Measurements from ENCODE around the gene ADGRA1.

DNA sequence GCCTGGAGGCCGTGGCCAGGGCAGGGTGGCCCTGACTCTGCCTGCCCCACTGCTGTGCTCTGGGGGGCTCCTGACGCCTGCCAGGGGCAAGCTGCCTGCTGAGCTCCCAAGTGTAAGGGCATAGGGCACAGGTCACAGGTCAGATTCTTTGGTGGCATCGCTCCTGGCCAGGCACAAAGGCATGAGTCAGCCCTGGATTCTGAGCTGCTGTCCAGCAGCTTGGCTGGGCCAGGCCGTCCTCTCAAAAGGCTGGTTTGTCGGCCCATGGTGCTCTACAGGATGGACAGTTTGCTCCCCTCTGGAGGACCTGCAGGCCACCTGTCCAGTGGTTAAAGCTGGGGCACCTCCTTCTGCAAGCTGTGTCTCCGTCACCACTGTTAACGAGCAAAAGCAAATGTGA lies 2.9 kb downstream of the ADGRA1 start:
- TF ChIP-seq, protein P1, sequence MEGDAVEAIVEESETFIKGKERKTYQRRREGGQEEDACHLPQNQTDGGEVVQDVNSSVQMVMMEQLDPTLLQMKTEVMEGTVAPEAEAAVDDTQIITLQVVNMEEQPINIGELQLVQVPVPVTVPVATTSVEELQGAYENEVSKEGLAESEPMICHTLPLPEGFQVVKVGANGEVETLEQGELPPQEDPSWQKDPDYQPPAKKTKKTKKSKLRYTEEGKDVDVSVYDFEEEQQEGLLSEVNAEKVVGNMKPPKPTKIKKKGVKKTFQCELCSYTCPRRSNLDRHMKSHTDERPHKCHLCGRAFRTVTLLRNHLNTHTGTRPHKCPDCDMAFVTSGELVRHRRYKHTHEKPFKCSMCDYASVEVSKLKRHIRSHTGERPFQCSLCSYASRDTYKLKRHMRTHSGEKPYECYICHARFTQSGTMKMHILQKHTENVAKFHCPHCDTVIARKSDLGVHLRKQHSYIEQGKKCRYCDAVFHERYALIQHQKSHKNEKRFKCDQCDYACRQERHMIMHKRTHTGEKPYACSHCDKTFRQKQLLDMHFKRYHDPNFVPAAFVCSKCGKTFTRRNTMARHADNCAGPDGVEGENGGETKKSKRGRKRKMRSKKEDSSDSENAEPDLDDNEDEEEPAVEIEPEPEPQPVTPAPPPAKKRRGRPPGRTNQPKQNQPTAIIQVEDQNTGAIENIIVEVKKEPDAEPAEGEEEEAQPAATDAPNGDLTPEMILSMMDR (IDR thresholded peaks at IDR 0.05): no peak
- TF ChIP-seq ZFP36 (IDR thresholded peaks at IDR 0.05; ENCODE audit: borderline replicate concordance, partially characterized antibody) (no peak), RFX5 (IDR thresholded peaks at IDR 0.05) (no peak), ESRRA (IDR thresholded peaks at IDR 0.05; ENCODE audit: borderline replicate concordance, low read length) (no peak), RARB (CRISPR knock-in tag; IDR thresholded peaks at IDR 0.05) (no peak), JUN (IDR thresholded peaks at IDR 0.05) (no peak), CEBPB (IDR thresholded peaks at IDR 0.05) (no peak), POLR2A (IDR thresholded peaks at IDR 0.05; ENCODE audit: low read length) (no peak)
- TF ChIP-seq, protein P2, sequence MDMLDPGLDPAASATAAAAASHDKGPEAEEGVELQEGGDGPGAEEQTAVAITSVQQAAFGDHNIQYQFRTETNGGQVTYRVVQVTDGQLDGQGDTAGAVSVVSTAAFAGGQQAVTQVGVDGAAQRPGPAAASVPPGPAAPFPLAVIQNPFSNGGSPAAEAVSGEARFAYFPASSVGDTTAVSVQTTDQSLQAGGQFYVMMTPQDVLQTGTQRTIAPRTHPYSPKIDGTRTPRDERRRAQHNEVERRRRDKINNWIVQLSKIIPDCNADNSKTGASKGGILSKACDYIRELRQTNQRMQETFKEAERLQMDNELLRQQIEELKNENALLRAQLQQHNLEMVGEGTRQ (IDR thresholded peaks at IDR 0.05): no peak
- TF ChIP-seq, protein P3, sequence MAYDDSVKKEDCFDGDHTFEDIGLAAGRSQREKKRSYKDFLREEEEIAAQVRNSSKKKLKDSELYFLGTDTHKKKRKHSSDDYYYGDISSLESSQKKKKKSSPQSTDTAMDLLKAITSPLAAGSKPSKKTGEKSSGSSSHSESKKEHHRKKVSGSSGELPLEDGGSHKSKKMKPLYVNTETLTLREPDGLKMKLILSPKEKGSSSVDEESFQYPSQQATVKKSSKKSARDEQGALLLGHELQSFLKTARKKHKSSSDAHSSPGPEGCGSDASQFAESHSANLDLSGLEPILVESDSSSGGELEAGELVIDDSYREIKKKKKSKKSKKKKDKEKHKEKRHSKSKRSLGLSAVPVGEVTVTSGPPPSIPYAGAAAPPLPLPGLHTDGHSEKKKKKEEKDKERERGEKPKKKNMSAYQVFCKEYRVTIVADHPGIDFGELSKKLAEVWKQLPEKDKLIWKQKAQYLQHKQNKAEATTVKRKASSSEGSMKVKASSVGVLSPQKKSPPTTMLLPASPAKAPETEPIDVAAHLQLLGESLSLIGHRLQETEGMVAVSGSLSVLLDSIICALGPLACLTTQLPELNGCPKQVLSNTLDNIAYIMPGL (CRISPR knock-in tag; IDR thresholded peaks at IDR 0.05; ENCODE audit: borderline replicate concordance): no peak
